Right kidney (tissue), 1 donor: ENCODE measurements around the gene RETREG1.
"Not testable (repeated sequence)": the region's sequence is repeated elsewhere in the genome, so short reads cannot be mapped to it uniquely, and the experiment has no call there.

ENCODE experiments used
- DNase-seq: peaks from one replicate; pipeline ENCODE4 v3.0.0-alpha.2; 2016

RETREG1 gene

GRCh38 chr5:16455668-16456067 lies 161.1 kb downstream of the RETREG1 start:
- no peak for DNase-seq

GRCh38 chr5:16454686-16455085 lies 162.1 kb downstream of the RETREG1 start:
- DNase-seq, result no peak

- no peak for DNase-seq
Measured at GRCh38 chr5:16453609-16454008, 163.2 kb downstream of the RETREG1 start.

- DNase-seq, result no peak
Measured at GRCh38 chr5:16450163-16450562, 166.6 kb downstream of the RETREG1 start.

GRCh38 chr5:16446993-16447392 lies 169.8 kb downstream of the RETREG1 start:
- DNase-seq, result no peak

GRCh38 chr5:16437977-16438376 lies 178.8 kb downstream of the RETREG1 start:
- no peak for DNase-seq

- not testable (repeated sequence) for DNase-seq
Measured at GRCh38 chr5:16436065-16436682, 180.6 kb downstream of the RETREG1 start.

GRCh38 chr5:16431490-16431889 lies 185.3 kb downstream of the RETREG1 start:
- no peak for DNase-seq

GRCh38 chr5:16430349-16431089 lies 186.3 kb downstream of the RETREG1 start:
- no peak for DNase-seq

GRCh38 chr5:16428359-16428758 lies 188.4 kb downstream of the RETREG1 start:
- DNase-seq, result no peak

GRCh38 chr5:16427587-16427986 lies 189.2 kb downstream of the RETREG1 start:
- DNase-seq, result peak; percentile 34
